ENCODE data around the gene CLDN16. TPM values are rescaled to one million over a fixed set of nuclear protein-coding genes. Genes with fewer than 3 reads are reported as not detected.

Gene CLDN16
- polyA plus RNA-seq, 1 donor: 0.15 TPM

DNA sequence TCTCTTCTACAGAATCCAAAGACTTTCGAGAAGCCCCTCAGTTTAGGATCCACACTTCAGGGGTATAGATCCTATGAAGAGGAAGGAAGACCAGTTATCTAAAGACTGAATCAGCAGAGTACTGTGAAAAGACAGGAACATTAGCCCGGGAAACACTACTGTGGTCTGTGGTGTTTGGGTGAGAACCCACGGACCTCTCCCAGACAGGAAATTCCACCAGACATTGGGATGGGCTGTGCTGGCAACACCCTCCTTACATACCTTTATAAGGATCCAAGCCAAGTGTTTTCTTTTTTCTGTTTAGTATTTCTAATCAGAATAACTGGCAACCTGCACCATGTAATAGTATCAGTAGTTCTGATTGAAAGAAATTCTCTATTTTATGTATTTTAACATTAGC lies 47.7 kb downstream of the CLDN16 start:
- Histone ChIP-seq H3K27ac (ENCODE audit: low read length) (no peak overlapping the region), H3K27me3 (ENCODE audit: control insufficient read depth, insufficient read depth, low read length) (no peaks in the 10 kb centered on the region), H3K4me3 (ENCODE audit: low read length) (no peak overlapping the region), H3K36me3 (ENCODE audit: control insufficient read depth, insufficient read depth, low read length) (no peaks in the 10 kb centered on the region), H3K4me1 (ENCODE audit: control insufficient read depth, insufficient read depth, low read length) (no peaks in the 10 kb centered on the region), H3K9me3 (ENCODE audit: control insufficient read depth, low read depth, low read length) (no peaks in the 10 kb centered on the region)
- WGBS (ENCODE audit: insufficient coverage, low lambda C conversion rate): no CpG with 5 or more reads among the region's 3 CpGs
- no peak for DNase-seq

GRCh38 chr3:190436331-190436730 lies 48.4 kb downstream of the CLDN16 start:
- DNase-seq: no peak
- no peak overlapping the region for H3K27ac ChIP-seq (ENCODE audit: low read length)
- no peaks in the 10 kb centered on the region for H3K9me3 ChIP-seq (ENCODE audit: control insufficient read depth, low read depth, low read length)
- H3K4me3 ChIP-seq (ENCODE audit: low read length): no peak overlapping the region
- no peaks in the 10 kb centered on the region for H3K4me1 ChIP-seq (ENCODE audit: control insufficient read depth, insufficient read depth, low read length)
- H3K36me3 ChIP-seq (ENCODE audit: control insufficient read depth, insufficient read depth, low read length): no peaks in the 10 kb centered on the region
- H3K27me3 ChIP-seq (ENCODE audit: control insufficient read depth, insufficient read depth, low read length): no peaks in the 10 kb centered on the region
- no CpG with 5 or more reads among the region's 2 CpGs for WGBS (ENCODE audit: insufficient coverage, low lambda C conversion rate)

DNA sequence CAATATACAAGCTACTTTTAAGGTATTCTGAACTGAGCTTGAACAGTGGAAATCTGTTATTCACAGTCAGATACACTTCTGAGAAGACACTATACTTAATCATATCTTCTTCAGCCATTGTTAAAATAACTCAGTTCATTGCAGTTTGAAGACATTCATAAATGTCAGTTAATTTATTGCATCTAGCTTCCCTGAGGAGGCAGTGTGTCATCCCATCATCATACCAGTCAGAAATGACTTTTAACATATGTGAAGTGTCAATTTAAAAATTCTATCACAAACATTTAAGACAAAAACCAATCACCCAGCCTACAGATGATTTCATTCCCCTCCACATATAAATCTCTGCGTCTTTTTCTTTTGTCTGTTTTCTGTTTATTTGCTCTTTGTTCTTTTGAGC lies 54.3 kb downstream of the CLDN16 start:
- no peak for DNase-seq
- Histone ChIP-seq H3K9me3 (ENCODE audit: control insufficient read depth, low read depth, low read length) (no peaks in the 10 kb centered on the region), H3K4me3 (ENCODE audit: low read length) (no peak overlapping the region), H3K4me1 (ENCODE audit: control insufficient read depth, insufficient read depth, low read length) (peaks cover 21% of the 10 kb centered on the region), H3K27me3 (ENCODE audit: control insufficient read depth, insufficient read depth, low read length) (no peaks in the 10 kb centered on the region), H3K27ac (ENCODE audit: low read length) (no peak overlapping the region), H3K36me3 (ENCODE audit: control insufficient read depth, insufficient read depth, low read length) (no peaks in the 10 kb centered on the region)
- WGBS (ENCODE audit: insufficient coverage, low lambda C conversion rate): 100% methylated on average over 1 of the region's 1 CpG

GRCh38 chr3:190443257-190443656 lies 55.3 kb downstream of the CLDN16 start:
- no peak for DNase-seq

GRCh38 chr3:190444006-190444405 lies 56.0 kb downstream of the CLDN16 start:
- Histone ChIP-seq H3K4me1 (ENCODE audit: control insufficient read depth, insufficient read depth, low read length) (peaks cover 30% of the 10 kb centered on the region), H3K4me3 (ENCODE audit: low read length) (no peak overlapping the region), H3K27me3 (ENCODE audit: control insufficient read depth, insufficient read depth, low read length) (no peaks in the 10 kb centered on the region), H3K36me3 (ENCODE audit: control insufficient read depth, insufficient read depth, low read length) (no peaks in the 10 kb centered on the region), H3K27ac (ENCODE audit: low read length) (peak overlapping the region; percentile 58), H3K9me3 (ENCODE audit: control insufficient read depth, low read depth, low read length) (no peaks in the 10 kb centered on the region)
- WGBS (ENCODE audit: insufficient coverage, low lambda C conversion rate): 80% methylated on average over 1 of the region's 6 CpGs
- DNase-seq: peak; percentile 9 to 47

More at GRCh38 chr3:190443257-190443656, 55.3 kb downstream of the CLDN16 start:
- H3K9me3 ChIP-seq (ENCODE audit: control insufficient read depth, low read depth, low read length): no peaks in the 10 kb centered on the region
- H3K4me1 ChIP-seq (ENCODE audit: control insufficient read depth, insufficient read depth, low read length): peaks cover 27% of the 10 kb centered on the region
- 89% methylated on average over 1 of the region's 3 CpGs for WGBS (ENCODE audit: insufficient coverage, low lambda C conversion rate)
- H3K27ac ChIP-seq (ENCODE audit: low read length): no peak overlapping the region
- no peaks in the 10 kb centered on the region for H3K27me3 ChIP-seq (ENCODE audit: control insufficient read depth, insufficient read depth, low read length)
- H3K36me3 ChIP-seq (ENCODE audit: control insufficient read depth, insufficient read depth, low read length): no peaks in the 10 kb centered on the region
- no peak overlapping the region for H3K4me3 ChIP-seq (ENCODE audit: low read length)

- Histone ChIP-seq H3K4me1 (ENCODE audit: control insufficient read depth, insufficient read depth, low read length) (peaks cover 36% of the 10 kb centered on the region), H3K36me3 (ENCODE audit: control insufficient read depth, insufficient read depth, low read length) (no peaks in the 10 kb centered on the region), H3K9me3 (ENCODE audit: control insufficient read depth, low read depth, low read length) (no peaks in the 10 kb centered on the region), H3K27ac (ENCODE audit: low read length) (peak overlapping the region; percentile 58), H3K27me3 (ENCODE audit: control insufficient read depth, insufficient read depth, low read length) (no peaks in the 10 kb centered on the region), H3K4me3 (ENCODE audit: low read length) (no peak overlapping the region)
- DNase-seq: peak; percentile 37 to 63
- WGBS (ENCODE audit: insufficient coverage, low lambda C conversion rate): 100% methylated on average over 2 of the region's 3 CpGs
Observed at GRCh38 chr3:190444576-190445145, 56.7 kb downstream of the CLDN16 start.

GRCh38 chr3:190446573-190447279 lies 58.8 kb downstream of the CLDN16 start:
- DNase-seq: no peak
- Histone ChIP-seq H3K4me1 (ENCODE audit: control insufficient read depth, insufficient read depth, low read length) (peaks cover 36% of the 10 kb centered on the region), H3K27me3 (ENCODE audit: control insufficient read depth, insufficient read depth, low read length) (no peaks in the 10 kb centered on the region), H3K9me3 (ENCODE audit: control insufficient read depth, low read depth, low read length) (no peaks in the 10 kb centered on the region), H3K27ac (ENCODE audit: low read length) (peak overlapping the region; percentile 45), H3K4me3 (ENCODE audit: low read length) (no peak overlapping the region), H3K36me3 (ENCODE audit: control insufficient read depth, insufficient read depth, low read length) (no peaks in the 10 kb centered on the region)
- WGBS (ENCODE audit: insufficient coverage, low lambda C conversion rate): 31% methylated on average over 5 of the region's 6 CpGs

GRCh38 chr3:190448256-190448655 lies 60.3 kb downstream of the CLDN16 start:
- 27% methylated on average over 2 of the region's 2 CpGs for WGBS (ENCODE audit: insufficient coverage, low lambda C conversion rate)
- Histone ChIP-seq H3K27me3 (ENCODE audit: control insufficient read depth, insufficient read depth, low read length) (no peaks in the 10 kb centered on the region), H3K9me3 (ENCODE audit: control insufficient read depth, low read depth, low read length) (no peaks in the 10 kb centered on the region), H3K4me3 (ENCODE audit: low read length) (no peak overlapping the region), H3K27ac (ENCODE audit: low read length) (peak overlapping the region; percentile 49), H3K36me3 (ENCODE audit: control insufficient read depth, insufficient read depth, low read length) (no peaks in the 10 kb centered on the region), H3K4me1 (ENCODE audit: control insufficient read depth, insufficient read depth, low read length) (peaks cover 36% of the 10 kb centered on the region)
- peak; percentile 26 to 81 for DNase-seq

DNA sequence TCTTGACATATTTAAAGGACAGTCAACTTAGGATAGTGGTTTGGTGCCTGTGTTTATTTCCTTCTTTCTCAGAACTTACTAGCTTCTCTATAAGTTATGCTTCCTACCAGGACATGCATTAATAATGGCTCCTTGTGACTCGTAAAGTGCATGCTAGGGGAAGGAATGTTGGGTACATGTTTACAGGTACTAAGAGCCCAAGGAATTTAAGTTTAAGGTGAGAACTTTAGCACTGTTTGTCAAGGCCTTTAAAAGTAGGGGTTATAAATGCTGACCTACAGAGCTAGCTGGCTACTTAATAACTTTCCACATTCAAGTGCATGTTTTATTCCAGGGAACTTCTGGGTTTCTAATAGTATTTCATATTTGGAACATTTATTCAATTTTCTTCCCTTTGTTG lies 61.8 kb downstream of the CLDN16 start, which contains the start of gene TMEM207:
Gene TMEM207 (minus strand): TSS at position 101 of the 400 bp plus-strand sequence. CDS start 92 bp downstream, at position 9.
- WGBS (ENCODE audit: insufficient coverage, low lambda C conversion rate): no CpG with 5 or more reads among the region's 1 CpG
- Histone ChIP-seq H3K4me1 (ENCODE audit: control insufficient read depth, insufficient read depth, low read length) (peaks cover 33% of the 10 kb centered on the region), H3K4me3 (ENCODE audit: low read length) (no peak within 1 kb of the TSS), H3K9me3 (ENCODE audit: control insufficient read depth, low read depth, low read length) (no peaks in the 10 kb centered on the region), H3K36me3 (ENCODE audit: control insufficient read depth, insufficient read depth, low read length) (no peaks in the 10 kb centered on the region), H3K27ac (ENCODE audit: low read length) (peak within 1 kb of the TSS; percentile 49), H3K27me3 (ENCODE audit: control insufficient read depth, insufficient read depth, low read length) (no peaks in the 10 kb centered on the region)
- DNase-seq: peak; percentile 10 to 49

DNA sequence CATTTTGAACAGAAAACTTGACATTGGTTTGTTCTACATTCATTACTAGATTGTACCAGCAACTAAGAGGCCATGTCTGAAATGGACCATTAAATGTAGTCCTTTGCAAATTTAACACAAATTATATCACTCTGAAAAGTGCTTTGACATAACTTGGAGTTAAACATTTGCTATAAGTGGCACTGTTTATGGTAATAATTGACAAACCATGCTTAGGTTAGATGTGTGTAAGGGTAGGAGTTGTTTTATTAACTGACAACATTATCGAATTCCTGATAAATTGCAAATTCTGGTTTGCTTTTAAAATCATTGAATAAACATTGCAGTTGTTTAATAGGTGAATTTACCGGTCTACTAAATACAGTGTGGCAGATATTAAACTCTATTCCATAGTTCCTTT lies 67.9 kb downstream of the CLDN16 start:
- H3K9me3 ChIP-seq (ENCODE audit: control insufficient read depth, low read depth, low read length): no peaks in the 10 kb centered on the region
- peaks cover 9% of the 10 kb centered on the region for H3K4me1 ChIP-seq (ENCODE audit: control insufficient read depth, insufficient read depth, low read length)
- peak overlapping the region; percentile 6 for H3K27ac ChIP-seq (ENCODE audit: low read length)
- H3K27me3 ChIP-seq (ENCODE audit: control insufficient read depth, insufficient read depth, low read length): no peaks in the 10 kb centered on the region
- no peak overlapping the region for H3K4me3 ChIP-seq (ENCODE audit: low read length)
- no peaks in the 10 kb centered on the region for H3K36me3 ChIP-seq (ENCODE audit: control insufficient read depth, insufficient read depth, low read length)
- WGBS (ENCODE audit: insufficient coverage, low lambda C conversion rate): 46% methylated on average over 2 of the region's 2 CpGs
- peak in 1 of 2 donors; percentile 41 for DNase-seq

Data from large intestine (tissue), 3 donors.